Aorta (tissue), 5 donors: ENCODE results near the gene ZNF366. TPM values are rescaled to one million over a fixed set of nuclear protein-coding genes. Genes with fewer than 3 reads are reported as not detected.

Experiments
- ATAC-seq: fragments of 200-7000 bp; cut with Tn5 transposase; one replicate; pipeline ENCODE4 v1.9.1; 2022; ENCODE audit warnings: moderate library complexity; ENCODE audit not compliant: low FRiP score
- DNase-seq, 2 donors: peaks; one replicate each; pipeline ENCODE4 v3.0.0-alpha.2; 2020
- H3K27ac ChIP-seq, 2 donors: one replicate each; pipeline ENCODE4 v1.5.1; 2013; ENCODE audit warnings: low read length in 2 of 2, mild to moderate bottlenecking in 2 of 2, moderate library complexity in 2 of 2, control low read depth in 1 of 2, inconsistent platforms in 1 of 2, low read depth in 1 of 2
- H3K27me3 ChIP-seq, 2 donors: one replicate each; pipeline ENCODE4 v1.6.1; 2013; ENCODE audit warnings: control low read depth in 1 of 2, low read length in 1 of 2, mild to moderate bottlenecking in 1 of 2, moderate library complexity in 1 of 2; ENCODE audit not compliant: insufficient read depth in 2 of 2, control insufficient read depth in 1 of 2
- H3K36me3 ChIP-seq, 2 donors: one replicate each; pipeline ENCODE4 v1.6.1; 2013; ENCODE audit warnings: control low read depth in 1 of 2, low read length in 1 of 2, mild to moderate bottlenecking in 1 of 2; ENCODE audit not compliant: insufficient read depth in 2 of 2, control insufficient read depth in 1 of 2
- H3K4me1 ChIP-seq, 2 donors: one replicate each; pipeline ENCODE4 v1.6.1; 2013; ENCODE audit warnings: low read length in 2 of 2, control low read depth in 1 of 2, mild to moderate bottlenecking in 1 of 2, moderate library complexity in 1 of 2; ENCODE audit not compliant: insufficient read depth in 2 of 2, control insufficient read depth in 1 of 2
- H3K4me3 ChIP-seq, 2 donors: one replicate each; pipeline ENCODE4 v1.5.1; 2013; ENCODE audit warnings: low read length in 2 of 2, control low read depth in 1 of 2, mild to moderate bottlenecking in 1 of 2
- H3K9me3 ChIP-seq: one replicate; pipeline ENCODE4 v1.6.1; 2013; ENCODE audit warnings: mild to moderate bottlenecking, low read length; ENCODE audit not compliant: control insufficient read depth
- WGBS, 2 donors: extraction: QIAGEN DNeasy Blood & Tissue Kit; methylation state at CpG; one replicate each; pipeline ENCODE4 v1.1.7; 2013; 5-methylcytosine and 5-hydroxymethylcytosine counted together
- intact Hi-C, 2 donors: fragments of 100-400 bp; cut with DNase I; formaldehyde crosslinking; loops; one replicate each; pipeline versions ENCODE4 v1.14.2 to v1.15.0; 2022
- polyA plus RNA-seq, 2 donors: library from polyadenylated mRNA; stranded (reverse); fragments of 200-250 nt; gene quantifications; one replicate each; pipeline ENCODE4 v1.2.3, GENCODE V29; 2013
- total RNA-seq, 2 donors: library from RNA; stranded (reverse); fragmentation: NEBNext Ultra II Directional; extraction: Animal tissue kit (Norgen Biotek cat#: 25700); gene quantifications; one replicate each; pipeline ENCODE4 v1.2.1, GENCODE V29; 2021
- donor health status: healthy with polysubstance abuse.
- donor health status: Bipolar disorder and iron deficiency.
- donor health status: DM: no; HTN: no; CAD: no.
- donor health status: DM: no; HTN: no; CAD: no.
- donor health status: DM: yes; HTN: yes; CAD: no.

The ZNF366 gene
- total and polyA plus RNA-seq, 4 donors: 5.8 to 10.3 TPM; not detected in 2

DNA sequence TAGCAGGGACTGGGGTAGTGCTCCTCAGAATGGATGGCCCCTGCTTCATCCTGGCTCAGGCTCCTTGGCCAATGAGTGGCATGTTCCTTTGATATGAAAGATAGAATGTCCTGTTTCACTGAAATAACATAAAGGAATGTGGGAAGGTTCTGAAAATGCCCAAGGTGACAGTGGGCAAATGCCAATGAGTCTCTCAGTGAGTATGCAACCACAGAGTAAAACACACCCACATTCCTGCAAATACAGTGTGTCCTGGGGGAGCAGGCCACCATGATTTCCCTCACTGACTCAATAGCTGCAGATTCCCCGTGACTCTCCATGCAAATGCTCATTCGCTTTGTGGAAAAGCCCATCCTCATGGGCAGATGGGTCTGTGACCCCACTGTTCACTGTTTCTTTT, 36.4 kb downstream of the ZNF366 start:
- no peaks in the 10 kb centered on the region for H3K9me3 ChIP-seq
- WGBS, 2 donors: 97 to 100% methylated on average over 2 of the region's 2 CpGs
- no peaks in the 10 kb centered on the region for H3K27me3 ChIP-seq
- no peaks in the 10 kb centered on the region for H3K36me3 ChIP-seq
- H3K4me3 ChIP-seq: no peak overlapping the region
- peaks cover 0 to 5% of the 10 kb centered on the region in 2 donors for H3K4me1 ChIP-seq
- ATAC-seq: no peak
- DNase-seq: no peak
- no peak overlapping the region for H3K27ac ChIP-seq
- intact Hi-C loops: no loop called here

DNA sequence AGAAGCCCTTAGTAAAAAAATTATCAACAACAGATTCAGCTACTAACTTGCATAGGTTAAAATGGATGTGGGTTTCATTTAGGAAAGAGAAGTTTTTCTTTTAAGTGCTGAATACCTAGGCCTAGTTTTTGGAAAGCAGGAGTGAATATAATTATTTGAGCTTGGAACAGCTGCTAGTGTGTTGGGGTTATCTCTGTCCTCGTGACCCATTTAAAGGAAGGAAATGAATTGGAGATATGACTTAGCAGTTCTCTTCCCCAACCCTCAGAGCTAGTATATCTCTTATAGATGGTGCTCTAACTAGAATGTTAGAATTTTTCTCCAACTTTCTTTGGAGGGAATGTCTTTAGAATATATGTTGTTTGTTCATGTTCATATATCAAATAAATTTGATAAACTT, 38.6 kb downstream of the ZNF366 start:
- intact Hi-C loops: no loop called here
- H3K4me3 ChIP-seq: no peak overlapping the region
- peaks cover 0 to 5% of the 10 kb centered on the region in 2 donors for H3K4me1 ChIP-seq
- H3K9me3 ChIP-seq: no peaks in the 10 kb centered on the region
- WGBS, 2 donors: 36 to 46% methylated on average over 1 of the region's 1 CpG
- no peak overlapping the region for H3K27ac ChIP-seq
- no peak for DNase-seq
- no peaks in the 10 kb centered on the region for H3K27me3 ChIP-seq
- ATAC-seq: no peak
- no peaks in the 10 kb centered on the region for H3K36me3 ChIP-seq

- intact Hi-C loops: no loop called here
Measured at GRCh38 chr5:72468024-72468423, 39.2 kb downstream of the ZNF366 start.

GRCh38 chr5:72467461-72467860, 39.7 kb downstream of the ZNF366 start:
- Histone ChIP-seq H3K36me3 (no peaks in the 10 kb centered on the region), H3K27ac (no peak overlapping the region), H3K4me1 (peaks cover 0 to 5% of the 10 kb centered on the region in 2 donors)

More at GRCh38 chr5:72468024-72468423, 39.2 kb downstream of the ZNF366 start:
- H3K9me3 ChIP-seq: no peaks in the 10 kb centered on the region
- H3K27me3 ChIP-seq: no peaks in the 10 kb centered on the region
- no peak overlapping the region for H3K4me3 ChIP-seq
- peaks cover 0 to 5% of the 10 kb centered on the region in 2 donors for H3K4me1 ChIP-seq
- H3K36me3 ChIP-seq: no peaks in the 10 kb centered on the region
- DNase-seq (no peak), ATAC-seq (no peak)
- no peak overlapping the region for H3K27ac ChIP-seq
- WGBS, 2 donors: 25 to 26% methylated on average over 5 of the region's 5 CpGs

GRCh38 chr5:72465601-72466563, 41.3 kb downstream of the ZNF366 start:
- Histone ChIP-seq H3K4me1 (peaks cover 0 to 5% of the 10 kb centered on the region in 2 donors), H3K27ac (no peak overlapping the region), H3K4me3 (no peak overlapping the region), H3K27me3 (no peaks in the 10 kb centered on the region), H3K36me3 (no peaks in the 10 kb centered on the region), H3K9me3 (no peaks in the 10 kb centered on the region)
- no peak for ATAC-seq
- WGBS, 2 donors: 78 to 82% methylated on average over 10 of the region's 10 CpGs
- intact Hi-C loops: no loop called here
- no peak for DNase-seq

More at GRCh38 chr5:72467461-72467860, 39.7 kb downstream of the ZNF366 start:
- ATAC-seq (no peak), DNase-seq (no peak)
- no peak overlapping the region for H3K4me3 ChIP-seq
- no peaks in the 10 kb centered on the region for H3K27me3 ChIP-seq
- WGBS, 2 donors: 88 to 90% methylated on average over 2 of the region's 2 CpGs
- no peaks in the 10 kb centered on the region for H3K9me3 ChIP-seq
- intact Hi-C loops: no loop called here

DNA sequence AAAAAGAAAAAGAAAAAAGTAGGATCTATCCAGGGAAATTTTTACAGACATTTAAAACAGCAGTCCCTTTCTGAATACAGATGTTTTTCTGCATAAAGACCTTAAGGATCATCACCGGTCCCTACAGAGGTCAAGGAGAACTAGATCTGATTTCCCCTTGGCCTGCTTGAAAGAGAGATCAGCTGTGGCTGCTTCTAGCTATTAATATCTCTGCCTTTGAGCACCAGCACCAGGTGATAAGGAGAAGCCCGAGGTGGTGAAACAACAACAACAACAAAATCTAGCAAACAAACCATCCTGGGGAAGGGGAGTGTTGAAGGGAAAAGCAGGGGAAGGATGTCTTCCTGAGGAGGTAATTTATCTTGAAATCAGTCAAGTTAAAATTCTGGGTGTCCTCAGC, 42.1 kb downstream of the ZNF366 start:
- intact Hi-C loops: no loop called here
- no peak for ATAC-seq
- Histone ChIP-seq H3K36me3 (no peaks in the 10 kb centered on the region), H3K27ac (no peak overlapping the region), H3K27me3 (no peaks in the 10 kb centered on the region), H3K9me3 (no peaks in the 10 kb centered on the region), H3K4me3 (no peak overlapping the region), H3K4me1 (peaks cover 0 to 5% of the 10 kb centered on the region in 2 donors)
- 59 to 91% methylated on average over 2 of the region's 2 CpGs for WGBS, 2 donors
- DNase-seq: no peak

GRCh38 chr5:72464071-72464470, 43.1 kb downstream of the ZNF366 start:
- Histone ChIP-seq H3K4me1 (peaks cover 0 to 7% of the 10 kb centered on the region in 2 donors), H3K9me3 (no peaks in the 10 kb centered on the region), H3K27me3 (no peaks in the 10 kb centered on the region), H3K4me3 (no peak overlapping the region), H3K36me3 (no peaks in the 10 kb centered on the region), H3K27ac (no peak overlapping the region)
- ATAC-seq (no peak), DNase-seq (no peak)
- intact Hi-C loops: no loop called here
- WGBS, 2 donors: 77 to 78% methylated on average over 6 of the region's 6 CpGs

DNA sequence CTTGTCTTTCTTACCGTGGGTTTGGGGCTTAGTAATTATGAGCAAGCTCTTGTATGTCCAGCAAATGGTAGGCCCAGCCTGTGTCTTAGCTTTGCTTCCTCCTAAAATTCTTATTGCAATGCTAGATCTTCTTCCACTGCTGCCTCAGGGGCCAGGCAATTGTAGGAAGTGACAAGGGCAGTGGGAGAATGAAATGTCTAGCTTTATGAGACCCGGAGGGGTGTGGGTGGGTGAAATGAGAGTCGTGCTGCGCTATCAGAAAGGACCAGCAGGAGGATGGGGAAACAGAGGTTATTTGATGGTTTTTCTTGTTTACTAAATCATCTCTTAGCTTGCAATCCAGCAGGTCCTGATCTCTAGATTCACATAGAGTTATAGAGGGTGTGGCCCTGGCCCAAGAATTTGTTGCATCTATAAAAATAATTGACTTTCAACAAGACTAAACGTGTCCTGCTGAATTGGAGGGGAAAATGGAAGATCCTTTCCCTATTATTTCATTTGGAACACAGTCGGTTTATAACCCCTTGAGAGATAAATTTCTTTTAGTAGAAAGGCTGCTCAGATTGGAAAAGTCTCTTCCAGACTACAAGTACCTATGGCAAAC, 43.7 kb downstream of the ZNF366 start:
- no peak overlapping the region for H3K27ac ChIP-seq
- no peaks in the 10 kb centered on the region for H3K27me3 ChIP-seq
- peaks cover 0 to 10% of the 10 kb centered on the region in 2 donors for H3K4me1 ChIP-seq
- DNase-seq (no peak), ATAC-seq (no peak)
- H3K4me3 ChIP-seq: no peak overlapping the region
- no peaks in the 10 kb centered on the region for H3K9me3 ChIP-seq
- 88% methylated on average over 6 of the region's 6 CpGs for WGBS, 2 donors
- intact Hi-C loops: no loop called here
- no peaks in the 10 kb centered on the region for H3K36me3 ChIP-seq
